GM10248 (cell line): Measurements from ENCODE around the gene MRC2.

Experiments
- CTCF ChIA-PET: fragments of 300-600 bp; sonication (Branson Sonifier 250); formaldehyde crosslinking; extraction: SDS; loops from one replicate; lab custom pipeline; 2021; ENCODE audit warnings: antibody characterized with exemption; lab: Yijun Ruan, JAX
- POLR2A ChIA-PET: fragments of 350-650 bp; sonication (Branson Sonifier 250); formaldehyde crosslinking; extraction: SDS; loops from one replicate; lab custom pipeline; 2020; ENCODE audit warnings: antibody characterized with exemption; lab: Yijun Ruan, JAX
- DNase-seq: peaks from one replicate; pipeline ENCODE4 v3.0.0; 2012; ENCODE audit errors: extremely low spot score
- CTCF ChIP-seq: IDR thresholded peaks from 2 replicates; pipeline ENCODE4 v1.5.1; 2012; ENCODE audit warnings: mild to moderate bottlenecking, low read depth; ENCODE audit errors: extremely low read depth, missing control alignments, control extremely low read depth

The MRC2 gene

GRCh38 chr17:62660629-62661118 lies 33.2 kb downstream of the MRC2 start:
- DNase-seq: no peak
- CTCF ChIA-PET: no interaction called here
- POLR2A ChIA-PET: no interaction called here
- no peak for TF ChIP-seq CTCF

GRCh38 chr17:62661337-62661736 lies 33.9 kb downstream of the MRC2 start:
- ChIA-PET CTCF (no interaction called here), POLR2A (no interaction called here)
- no peak for DNase-seq
- TF ChIP-seq CTCF: no peak

GRCh38 chr17:62662855-62663254 lies 35.4 kb downstream of the MRC2 start:
- CTCF ChIA-PET: no interaction called here
- POLR2A ChIA-PET: no interaction called here
- no peak for DNase-seq
- no peak for TF ChIP-seq CTCF

- ChIA-PET POLR2A (no interaction called here), CTCF (no interaction called here)
- TF ChIP-seq CTCF: no peak
- no peak for DNase-seq
These were observed 35.8 kb downstream of the MRC2 start for GRCh38 chr17:62663304-62663703.

GRCh38 chr17:62664336-62665120 lies 37.1 kb downstream of the MRC2 start:
- ChIA-PET POLR2A (no interaction called here), CTCF (no interaction called here)
- DNase-seq: no peak
- no peak for TF ChIP-seq CTCF

- ChIA-PET POLR2A (no interaction called here), CTCF (interaction anchor here (0.5 kb wide), 1 partner anchor 35 kb away, joined by 3 read pairs; no protein-coding TSS in a partner anchor)
- TF ChIP-seq CTCF: no peak
- no peak for DNase-seq
These were observed 38.1 kb downstream of the MRC2 start for GRCh38 chr17:62665599-62665998.
